NB4 (cell line): ENCODE results near the gene THOC6.

ENCODE experiments used
- DNase-seq: peaks from one replicate; pipeline ENCODE4 v3.0.0; 2010; ENCODE audit warnings: low read depth
- H3K4me3 ChIP-seq: one replicate; pipeline ENCODE4 v1.5.1; 2011; ENCODE audit warnings: mild to moderate bottlenecking, low read depth, low read length, moderate library complexity
- CTCF ChIP-seq: IDR thresholded peaks from one replicate; pipeline ENCODE4 v1.5.1; 2012; ENCODE audit warnings: low read depth, low read length
- MAX ChIP-seq: IDR thresholded peaks from 2 replicates; pipeline ENCODE4 v1.6.1; 2011; ENCODE audit warnings: low read depth, low read length
- MYC ChIP-seq: IDR thresholded peaks from 2 replicates; pipeline ENCODE4 v1.6.1; 2011; ENCODE audit warnings: low read depth, low read length
- POLR2A ChIP-seq: IDR thresholded peaks from 2 replicates; pipeline ENCODE4 v1.6.1; 2011; ENCODE audit warnings: mild to moderate bottlenecking; ENCODE audit not compliant: insufficient read length; ENCODE audit errors: extremely low read depth

Gene THOC6

GRCh38 chr16:2996298-2996697 lies 27.5 kb upstream of the THOC6 start:
- no peak for DNase-seq
- H3K4me3 ChIP-seq = no peak overlapping the region
- no peak for TF ChIP-seq CTCF
- TF ChIP-seq MAX = no peak
- no peak for TF ChIP-seq MYC
- TF ChIP-seq POLR2A = no peak

- no peak overlapping the region for H3K4me3 ChIP-seq
- no peak for TF ChIP-seq MYC
- TF ChIP-seq MAX = no peak
- TF ChIP-seq POLR2A = no peak
- no peak for TF ChIP-seq CTCF
- no peak for DNase-seq
Measured at GRCh38 chr16:2999929-3000328, 23.9 kb upstream of the THOC6 start.

- DNase-seq = no peak
- no peak for TF ChIP-seq POLR2A
- TF ChIP-seq MYC = no peak
- TF ChIP-seq CTCF = no peak
- no peak for TF ChIP-seq MAX
- no peak overlapping the region for H3K4me3 ChIP-seq
Measured at GRCh38 chr16:3000540-3000939, 23.3 kb upstream of the THOC6 start.

GRCh38 chr16:3001316-3001715 lies 22.5 kb upstream of the THOC6 start:
- TF ChIP-seq CTCF (no peak), MAX (no peak), MYC (no peak), POLR2A (no peak)

GRCh38 chr16:3003582-3004270 lies 20.1 kb upstream of the THOC6 start:
- no peak for TF ChIP-seq MYC
- TF ChIP-seq CTCF = peak; percentile 33
- H3K4me3 ChIP-seq = no peak overlapping the region
- DNase-seq = peak; percentile 99

More at GRCh38 chr16:3001316-3001715, 22.5 kb upstream of the THOC6 start:
- no peak overlapping the region for H3K4me3 ChIP-seq
- no peak for DNase-seq

GRCh38 chr16:3004319-3004718 lies 19.5 kb upstream of the THOC6 start:
- no peak overlapping the region for H3K4me3 ChIP-seq
- TF ChIP-seq MYC (no peak), CTCF (no peak), MAX (no peak), POLR2A (no peak)
- peak; percentile 56 for DNase-seq
